Measurements from ENCODE around the gene CDKAL1. TPM values are rescaled to one million over a fixed set of nuclear protein-coding genes. Genes with fewer than 3 reads are reported as not detected.

The CDKAL1 gene
- total and polyA plus RNA-seq, 10 donors, result 4.8 to 26.9 (median 20.1) TPM

GRCh38 chr6:21133901-21134300 is 599.6 kb downstream of the CDKAL1 start:
- intact Hi-C loops (cut with DNase I; ENCODE audit: low total_unique reads), result no loop called here
- no peak for TF ChIP-seq POLR2AphosphoS5 (IDR thresholded peaks at IDR 0.05)
- no peak for TF ChIP-seq CTCF (IDR thresholded peaks at IDR 0.05 in 8 of 11, conservative IDR thresholded peaks at IDR 0.05 in 3 of 11)
- TF ChIP-seq POLR2A (IDR thresholded peaks at IDR 0.05), result no peak
- DNase-seq, result no peak
- H3K4me3 ChIP-seq, result no peak overlapping the region
- no peaks in the 10 kb centered on the region for H3K9me3 ChIP-seq
- H3K36me3 ChIP-seq, result no peaks in the 10 kb centered on the region
- WGBS, 5 donors, result 79 to 86% (median 83%) methylated on average over 6 of the region's 6 CpGs
- no peaks in the 10 kb centered on the region for H3K27me3 ChIP-seq (replicated peaks in 1 of 7)
- H3K4me1 ChIP-seq, result peaks cover 0 to 8% (median 0%) of the 10 kb centered on the region in 6 donors
- H3K27ac ChIP-seq, result no peak overlapping the region

DNA sequence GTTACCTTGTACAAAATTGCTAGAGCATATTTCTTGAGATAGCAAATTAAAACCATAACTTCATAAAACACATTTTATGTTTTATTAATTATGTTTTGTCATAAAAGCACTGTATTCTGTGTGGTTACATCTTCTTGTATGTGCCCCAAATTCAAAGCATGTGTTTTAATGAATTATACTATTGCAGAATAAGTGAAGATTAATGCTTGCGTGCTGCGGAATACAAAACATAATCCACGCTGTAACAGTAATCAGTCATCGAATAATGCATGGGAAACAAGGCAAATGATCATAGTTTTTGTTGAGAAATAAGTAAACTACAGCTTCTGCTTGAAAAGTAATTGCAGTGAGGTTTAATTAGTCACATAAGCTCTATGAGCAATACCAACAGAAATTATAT is 600.1 kb downstream of the CDKAL1 start:
- WGBS, 5 donors, result 95 to 98% (median 97%) methylated on average over 4 of the region's 4 CpGs
- H3K36me3 ChIP-seq, result peaks cover 0 to 4% (median 0%) of the 10 kb centered on the region in 6 donors
- no peak overlapping the region for H3K4me3 ChIP-seq
- H3K27ac ChIP-seq, result no peak overlapping the region
- intact Hi-C loops (cut with DNase I; ENCODE audit: low total_unique reads), result no loop called here
- no peak for DNase-seq
- H3K9me3 ChIP-seq, result no peaks in the 10 kb centered on the region
- no peaks in the 10 kb centered on the region for H3K27me3 ChIP-seq (replicated peaks in 1 of 7)
- peaks cover 0 to 8% (median 0%) of the 10 kb centered on the region in 6 donors for H3K4me1 ChIP-seq
- TF ChIP-seq POLR2A (IDR thresholded peaks at IDR 0.05), result no peak
- TF ChIP-seq POLR2AphosphoS5 (IDR thresholded peaks at IDR 0.05), result no peak
- no peak for TF ChIP-seq CTCF (IDR thresholded peaks at IDR 0.05 in 8 of 11, conservative IDR thresholded peaks at IDR 0.05 in 3 of 11)

DNA sequence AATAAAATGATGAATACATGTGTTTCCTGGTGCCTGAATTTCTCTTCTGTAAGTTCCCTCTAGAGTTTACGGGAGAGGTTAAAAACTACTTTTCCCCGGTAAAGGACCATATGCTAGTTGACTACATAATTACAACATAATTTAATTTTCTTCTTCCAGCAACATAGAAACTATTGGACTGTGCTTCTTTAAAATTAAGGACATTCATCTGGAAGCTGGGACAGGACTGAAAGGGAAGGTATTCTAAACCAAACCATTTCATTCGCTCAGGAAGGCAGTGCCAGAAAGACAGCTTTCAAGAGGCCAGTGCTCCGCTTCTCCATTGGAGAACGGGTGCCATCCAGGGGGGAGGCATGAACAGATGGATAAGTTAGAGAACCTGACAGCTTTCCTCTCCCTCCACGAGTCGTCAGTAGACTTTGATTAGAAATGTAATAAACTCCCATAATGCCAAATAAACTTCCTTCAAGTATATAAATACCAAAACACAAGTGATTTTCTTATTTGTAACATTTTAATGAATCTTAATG is 601.3 kb downstream of the CDKAL1 start:
- H3K4me1 ChIP-seq, result peaks cover 0 to 8% (median 0%) of the 10 kb centered on the region in 6 donors
- no peak overlapping the region for H3K27ac ChIP-seq
- H3K9me3 ChIP-seq, result no peaks in the 10 kb centered on the region
- H3K36me3 ChIP-seq, result peaks cover 0 to 11% (median 0%) of the 10 kb centered on the region in 6 donors
- intact Hi-C loops (cut with DNase I; ENCODE audit: low total_unique reads), result no loop called here
- WGBS, 5 donors, result 93 to 99% (median 96%) methylated on average over 7 of the region's 7 CpGs
- no peak for DNase-seq
- no peak overlapping the region for H3K4me3 ChIP-seq
- H3K27me3 ChIP-seq (replicated peaks in 1 of 7), result no peaks in the 10 kb centered on the region
- TF ChIP-seq CTCF (IDR thresholded peaks at IDR 0.05 in 8 of 11, conservative IDR thresholded peaks at IDR 0.05 in 3 of 11) (no peak), POLR2AphosphoS5 (IDR thresholded peaks at IDR 0.05) (no peak), POLR2A (IDR thresholded peaks at IDR 0.05) (no peak)

GRCh38 chr6:21137700-21138335 is 603.6 kb downstream of the CDKAL1 start:
- no peaks in the 10 kb centered on the region for H3K9me3 ChIP-seq
- DNase-seq, result no peak
- TF ChIP-seq POLR2A (IDR thresholded peaks at IDR 0.05) (no peak), POLR2AphosphoS5 (IDR thresholded peaks at IDR 0.05) (no peak), CTCF (IDR thresholded peaks at IDR 0.05 in 8 of 11, conservative IDR thresholded peaks at IDR 0.05 in 3 of 11) (no peak)
- no peaks in the 10 kb centered on the region for H3K27me3 ChIP-seq (replicated peaks in 1 of 7)
- intact Hi-C loops (cut with DNase I; ENCODE audit: low total_unique reads), result no loop called here
- H3K4me1 ChIP-seq, result peaks cover 0 to 5% (median 0%) of the 10 kb centered on the region in 6 donors
- no peak overlapping the region for H3K27ac ChIP-seq
- no peak overlapping the region for H3K4me3 ChIP-seq
- 92 to 98% (median 96%) methylated on average over 2 of the region's 2 CpGs for WGBS, 5 donors
- peaks cover 0 to 16% (median 0%) of the 10 kb centered on the region in 6 donors for H3K36me3 ChIP-seq

Data from spleen (tissue), 11 donors.